LNCaP clone FGC (cell line): ENCODE data around the gene GSK3B.

Experiments
- DNase-seq: peaks from one replicate; pipeline ENCODE4 v3.0.0-alpha.2; 2011; ENCODE audit warnings: low read depth
- H3K4me3 ChIP-seq: 2 replicates; pipeline ENCODE4 v1.5.1; 2011; ENCODE audit warnings: mild to moderate bottlenecking, low read depth, low read length, control low read depth
- TF ChIP-seq, protein P1 (sequence below): IDR thresholded peaks from 2 replicates; pipeline ENCODE4 v1.5.1; 2012; ENCODE audit warnings: mild to moderate bottlenecking; ENCODE audit not compliant: control insufficient read depth, insufficient read depth; ENCODE audit errors: extremely low read depth

GSK3B gene

DNA sequence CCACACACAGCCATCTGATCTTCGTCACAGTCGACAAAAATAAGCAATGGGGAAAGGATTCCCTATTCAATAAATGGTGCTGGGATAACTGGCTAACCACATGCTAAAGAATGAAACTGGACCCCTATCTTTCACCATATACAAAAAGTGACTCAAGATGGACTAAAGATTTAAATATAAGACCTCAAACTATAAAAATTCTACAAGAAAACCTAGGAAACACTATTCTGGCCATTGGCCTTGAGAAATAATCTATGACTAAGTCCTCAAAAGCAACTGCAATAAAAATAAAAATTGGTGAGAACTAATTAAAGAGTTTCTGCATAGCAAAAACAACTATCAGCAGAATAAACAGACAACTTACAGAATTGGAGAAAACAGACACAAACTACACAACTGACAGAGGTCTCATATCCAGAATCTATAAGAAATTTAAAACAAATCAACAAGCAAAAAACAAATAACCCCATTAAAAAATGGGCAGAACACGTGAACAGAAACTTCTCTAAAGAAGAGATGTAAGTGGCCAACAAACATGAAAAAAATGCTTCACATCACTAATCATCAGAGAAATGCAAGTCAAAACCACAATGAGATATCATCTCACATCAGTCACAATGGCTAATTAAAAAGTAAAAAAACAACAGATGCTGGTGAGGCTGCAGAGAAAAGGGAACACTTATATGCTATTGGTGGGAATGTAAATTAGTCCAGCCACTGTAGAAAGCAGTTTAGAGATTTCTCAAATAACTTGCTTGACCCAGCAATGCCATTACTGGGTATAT, 208.3 kb downstream of the GSK3B start:
- no peak for DNase-seq
- H3K4me3 ChIP-seq, result no peak overlapping the region
- TF ChIP-seq, protein P1, sequence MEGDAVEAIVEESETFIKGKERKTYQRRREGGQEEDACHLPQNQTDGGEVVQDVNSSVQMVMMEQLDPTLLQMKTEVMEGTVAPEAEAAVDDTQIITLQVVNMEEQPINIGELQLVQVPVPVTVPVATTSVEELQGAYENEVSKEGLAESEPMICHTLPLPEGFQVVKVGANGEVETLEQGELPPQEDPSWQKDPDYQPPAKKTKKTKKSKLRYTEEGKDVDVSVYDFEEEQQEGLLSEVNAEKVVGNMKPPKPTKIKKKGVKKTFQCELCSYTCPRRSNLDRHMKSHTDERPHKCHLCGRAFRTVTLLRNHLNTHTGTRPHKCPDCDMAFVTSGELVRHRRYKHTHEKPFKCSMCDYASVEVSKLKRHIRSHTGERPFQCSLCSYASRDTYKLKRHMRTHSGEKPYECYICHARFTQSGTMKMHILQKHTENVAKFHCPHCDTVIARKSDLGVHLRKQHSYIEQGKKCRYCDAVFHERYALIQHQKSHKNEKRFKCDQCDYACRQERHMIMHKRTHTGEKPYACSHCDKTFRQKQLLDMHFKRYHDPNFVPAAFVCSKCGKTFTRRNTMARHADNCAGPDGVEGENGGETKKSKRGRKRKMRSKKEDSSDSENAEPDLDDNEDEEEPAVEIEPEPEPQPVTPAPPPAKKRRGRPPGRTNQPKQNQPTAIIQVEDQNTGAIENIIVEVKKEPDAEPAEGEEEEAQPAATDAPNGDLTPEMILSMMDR, result no peak

- no peak for DNase-seq
- TF ChIP-seq, protein P1, result no peak
Measured at GRCh38 chr3:119884161-119884557, 210.1 kb downstream of the GSK3B start.

DNA sequence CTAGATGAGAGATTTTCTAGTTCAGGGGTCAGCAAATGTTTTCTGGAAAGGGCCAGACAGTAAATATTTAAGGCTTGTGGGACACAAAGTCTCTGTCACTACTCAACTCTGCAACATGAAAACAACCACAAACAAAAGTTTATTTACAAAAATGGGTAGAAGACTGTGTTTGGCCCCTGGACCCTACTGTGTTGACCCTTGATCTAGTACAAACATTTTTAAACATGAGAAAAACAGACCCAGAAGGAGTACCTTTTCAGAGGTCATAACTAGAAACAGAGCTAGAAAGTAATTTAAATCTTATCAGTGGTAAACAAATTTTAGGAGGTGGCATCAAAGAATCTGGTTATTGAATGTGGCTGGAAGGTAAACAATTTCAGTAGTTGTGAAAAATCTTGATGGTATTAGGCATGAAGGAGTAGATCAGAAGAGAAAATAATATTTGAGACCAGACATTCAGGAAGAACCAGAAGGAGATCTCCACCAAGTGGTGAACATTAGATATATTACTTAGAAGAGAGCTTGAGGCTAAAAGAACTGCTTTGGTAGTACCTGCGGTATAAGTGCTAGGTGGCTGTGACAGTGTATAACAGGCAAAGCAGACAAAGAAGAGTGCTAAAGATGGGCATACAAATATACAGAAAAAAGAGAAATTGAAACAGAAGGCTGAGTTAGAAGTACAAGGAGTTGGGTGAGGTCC, 210.6 kb downstream of the GSK3B start:
- DNase-seq, result no peak
- TF ChIP-seq, protein P1, result peak; percentile 45
- no peak overlapping the region for H3K4me3 ChIP-seq

More at GRCh38 chr3:119884161-119884557, 210.1 kb downstream of the GSK3B start:
- no peak overlapping the region for H3K4me3 ChIP-seq

DNA sequence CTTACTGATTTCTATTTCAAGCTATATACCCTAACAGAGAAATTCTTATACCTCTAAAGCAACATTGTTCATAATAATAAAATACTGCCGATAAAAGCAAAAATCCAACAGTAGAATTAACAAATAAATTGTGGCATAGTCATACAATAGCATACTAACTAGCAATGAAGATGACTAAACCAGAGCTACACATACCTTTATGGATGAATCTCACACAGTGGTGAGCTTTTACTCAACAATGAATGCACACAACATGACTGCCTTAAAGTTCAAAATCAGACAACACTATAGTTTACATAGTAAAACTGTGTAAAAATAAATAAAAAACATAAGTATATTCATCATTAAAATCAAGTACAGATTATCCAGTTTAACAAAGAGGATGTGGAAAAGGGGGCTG, 213.3 kb downstream of the GSK3B start:
- no peak for DNase-seq
- TF ChIP-seq, protein P1, result no peak
- H3K4me3 ChIP-seq, result no peak overlapping the region

- DNase-seq, result no peak
Measured at GRCh38 chr3:119873646-119874045, 220.6 kb downstream of the GSK3B start.

GRCh38 chr3:119872773-119873172, 221.5 kb downstream of the GSK3B start:
- no peak for DNase-seq
- TF ChIP-seq, protein P1, result no peak
- no peak overlapping the region for H3K4me3 ChIP-seq

More at GRCh38 chr3:119873646-119874045, 220.6 kb downstream of the GSK3B start:
- TF ChIP-seq, protein P1, result no peak
- no peak overlapping the region for H3K4me3 ChIP-seq
